Activated CD8-positive, alpha-beta T cell treated with anti-CD3 and anti-CD28 coated beads for 36 hours (primary cell): ENCODE results near the gene SUGCT. TPM values are rescaled to one million over a fixed set of nuclear protein-coding genes. Genes with fewer than 3 reads are reported as not detected.

Experiments used
- ATAC-seq: fragments of 200-7000 bp; cut with Tn5 transposase; one replicate; pipeline ENCODE4 v1.10.0; 2021; ENCODE audit warnings: mild to moderate bottlenecking, moderate library complexity
- CTCF ChIA-PET: fragments of 350-600 bp; sonication (Branson Sonifier 250); formaldehyde crosslinking; loops from one replicate; lab custom pipeline; 2021; ENCODE audit warnings: antibody characterized with exemption; lab: Charles Lee
- POLR2A ChIA-PET: fragments of 350-600 bp; sonication (Branson Sonifier 250); formaldehyde crosslinking; loops from one replicate; lab custom pipeline; 2021; ENCODE audit warnings: antibody characterized with exemption; lab: Charles Lee
- DNase-seq: peaks from one replicate; pipeline ENCODE4 v3.0.0-alpha.2; 2020
- H3K27ac Mint-ChIP-seq: one replicate; pipeline ENCODE4 v1.8.0; 2021; ENCODE audit warnings: mild to moderate bottlenecking, mixed read lengths
- H3K27me3 Mint-ChIP-seq: one replicate; pipeline ENCODE4 v1.8.0; 2021; ENCODE audit warnings: mixed read lengths
- H3K36me3 Mint-ChIP-seq: one replicate; pipeline ENCODE4 v1.8.0; 2021; ENCODE audit warnings: low read depth, mixed read lengths
- H3K4me1 Mint-ChIP-seq: one replicate; pipeline ENCODE4 v1.8.0; 2021; ENCODE audit warnings: low read depth, mixed read lengths
- H3K4me3 Mint-ChIP-seq: one replicate; pipeline ENCODE4 v1.8.0; 2021; ENCODE audit warnings: mild to moderate bottlenecking, moderate library complexity, mixed read lengths
- H3K9me3 Mint-ChIP-seq: one replicate; pipeline ENCODE4 v1.8.0; 2021; ENCODE audit warnings: mixed read lengths
- CTCF ChIP-seq: fragments of 200-600 bp; IDR thresholded peaks from one replicate; pipeline ENCODE4 v1.8.0; 2022; ENCODE audit warnings: antibody characterized with exemption, mild to moderate bottlenecking
- intact Hi-C: fragments of 100-400 bp; cut with micrococcal nuclease; formaldehyde crosslinking; loops from one replicate; pipeline ENCODE4 v1.10.0; 2022
- total RNA-seq, 2 experiments: library from RNA; stranded (reverse); gene quantifications; one replicate each; pipeline ENCODE4 v1.2.3, GENCODE V29; 2021

Gene SUGCT
- total RNA-seq, 2 experiments from 2014 or later: 1.6 to 2.0 TPM

- CTCF ChIA-PET: no interaction called here
- Mint-ChIP-seq H3K36me3 (peaks cover 3% of the 10 kb centered on the region), H3K27ac (no peak overlapping the region), H3K4me1 (no peaks in the 10 kb centered on the region), H3K27me3 (no peaks in the 10 kb centered on the region), H3K4me3 (no peak overlapping the region), H3K9me3 (peaks cover 7% of the 10 kb centered on the region)
- intact Hi-C loops: no loop called here
- TF ChIP-seq CTCF: no peak
- no peak for ATAC-seq
- POLR2A ChIA-PET: no interaction called here
- DNase-seq: no peak
Measured at GRCh38 chr7:40840990-40841389, 706.2 kb downstream of the SUGCT start.

GRCh38 chr7:40842641-40843040 lies 707.8 kb downstream of the SUGCT start:
- intact Hi-C loops: no loop called here

GRCh38 chr7:40843338-40843985 lies 708.7 kb downstream of the SUGCT start:
- Mint-ChIP-seq H3K27ac (no peak overlapping the region), H3K9me3 (peaks cover 7% of the 10 kb centered on the region), H3K4me1 (no peaks in the 10 kb centered on the region), H3K36me3 (peaks cover 3% of the 10 kb centered on the region), H3K4me3 (no peak overlapping the region), H3K27me3 (no peaks in the 10 kb centered on the region)
- ChIA-PET CTCF (interaction anchor here (0.6 kb wide), 1 partner anchor 719 kb away, joined by 3 read pairs; no protein-coding TSS in a partner anchor), POLR2A (no interaction called here)
- intact Hi-C loops: no loop called here
- DNase-seq (no peak), ATAC-seq (no peak)
- no peak for TF ChIP-seq CTCF

More at GRCh38 chr7:40842641-40843040, 707.8 kb downstream of the SUGCT start:
- Mint-ChIP-seq H3K27me3 (no peaks in the 10 kb centered on the region), H3K36me3 (peaks cover 3% of the 10 kb centered on the region), H3K4me3 (no peak overlapping the region), H3K9me3 (peaks cover 7% of the 10 kb centered on the region), H3K4me1 (no peaks in the 10 kb centered on the region), H3K27ac (no peak overlapping the region)
- CTCF ChIA-PET: no interaction called here
- no peak for DNase-seq
- ATAC-seq: no peak
- POLR2A ChIA-PET: no interaction called here
- TF ChIP-seq CTCF: no peak

- DNase-seq (no peak), ATAC-seq (no peak)
- Mint-ChIP-seq H3K27ac (no peak overlapping the region), H3K4me1 (no peaks in the 10 kb centered on the region), H3K9me3 (no peaks in the 10 kb centered on the region), H3K27me3 (no peaks in the 10 kb centered on the region), H3K4me3 (no peak overlapping the region), H3K36me3 (no peaks in the 10 kb centered on the region)
- ChIA-PET CTCF (no interaction called here), POLR2A (no interaction called here)
- intact Hi-C loops: no loop called here
- no peak for TF ChIP-seq CTCF
Measured at GRCh38 chr7:40845943-40846342, 711.1 kb downstream of the SUGCT start.

- no peaks in the 10 kb centered on the region for H3K36me3 Mint-ChIP-seq
- H3K4me3 Mint-ChIP-seq: no peak overlapping the region
- no peak overlapping the region for H3K27ac Mint-ChIP-seq
- ATAC-seq: no peak
- ChIA-PET POLR2A (no interaction called here), CTCF (no interaction called here)
- H3K27me3 Mint-ChIP-seq: no peaks in the 10 kb centered on the region
- no peaks in the 10 kb centered on the region for H3K4me1 Mint-ChIP-seq
- H3K9me3 Mint-ChIP-seq: no peaks in the 10 kb centered on the region
- no peak for DNase-seq
- intact Hi-C loops: no loop called here
- TF ChIP-seq CTCF: no peak
Measured at GRCh38 chr7:40847921-40848320, 713.1 kb downstream of the SUGCT start.
